Stimulated activated CD8-positive, alpha-beta memory T cell treated with anti-CD3 and anti-CD28 coated beads, Interleukin-2, amount 100 ng/mL, for 48 hours (primary cell): Measurements from ENCODE around the gene KRT79.
"Not testable (repeated sequence)": the region's sequence is repeated elsewhere in the genome, so short reads cannot be mapped to it uniquely, and the experiment has no call there.

Experiments used
- DNase-seq, 2 donors: peaks; one replicate each; pipeline ENCODE4 v3.0.0-alpha.2; 2020; ENCODE audit warnings: low read depth in 2 of 2

The KRT79 gene

GRCh38 chr12:52860102-52860823 is 26.2 kb upstream of the KRT79 start:
- DNase-seq = no peak

GRCh38 chr12:52857500-52857899 is 23.4 kb upstream of the KRT79 start:
- no peak for DNase-seq

- DNase-seq = no peak
Observed at GRCh38 chr12:52856787-52857186, 22.7 kb upstream of the KRT79 start.

GRCh38 chr12:52856077-52856476 is 22.0 kb upstream of the KRT79 start:
- DNase-seq = not testable (repeated sequence)

GRCh38 chr12:52851787-52852186 is 17.7 kb upstream of the KRT79 start:
- no peak for DNase-seq

GRCh38 chr12:52850681-52851080 is 16.6 kb upstream of the KRT79 start:
- no peak for DNase-seq

- no peak for DNase-seq
Observed at GRCh38 chr12:52849511-52849910, 15.4 kb upstream of the KRT79 start.

GRCh38 chr12:52848661-52849255 is 14.6 kb upstream of the KRT79 start, which contains the start of gene KRT78:
Gene KRT78, minus strand, starts transcription at chr12:52848994. Its CDS starts 64 bp downstream, at chr12:52848930.
- no peak for DNase-seq

- DNase-seq = no peak
Observed at GRCh38 chr12:52847335-52848102, 13.4 kb upstream of the KRT79 start.

GRCh38 chr12:52846356-52846970 is 12.4 kb upstream of the KRT79 start:
- DNase-seq = no peak

GRCh38 chr12:52845946-52846345 is 11.8 kb upstream of the KRT79 start:
- no peak for DNase-seq

- no peak for DNase-seq
Observed at GRCh38 chr12:52844386-52844785, 10.3 kb upstream of the KRT79 start.

GRCh38 chr12:52839436-52840105 is 5.5 kb upstream of the KRT79 start:
- DNase-seq = no peak

GRCh38 chr12:52838609-52839435 is 4.7 kb upstream of the KRT79 start:
- DNase-seq = no peak

- no peak for DNase-seq
Observed at GRCh38 chr12:52837781-52838608, 3.9 kb upstream of the KRT79 start.

- DNase-seq = no peak
Observed at GRCh38 chr12:52837413-52837741, 3.3 kb upstream of the KRT79 start.

- no peak for DNase-seq
Observed at GRCh38 chr12:52836491-52837412, 2.6 kb upstream of the KRT79 start.

GRCh38 chr12:52836042-52836466 is 1.9 kb upstream of the KRT79 start:
- DNase-seq = peak; percentile 61 to 64
